CD14-positive monocyte (primary cell): ENCODE results near the gene KMT2D. TPM values are rescaled to one million over a fixed set of nuclear protein-coding genes. Genes with fewer than 3 reads are reported as not detected.

Source experiments
- DNase-seq, 3 donors: peaks; one replicate each; pipeline ENCODE4 v3.0.0-alpha.2; 2011 to 2022
- H2AFZ ChIP-seq: 2 replicates; pipeline ENCODE4 v1.6.0; 2012; ENCODE audit warnings: mild to moderate bottlenecking, low read depth, low read length, inconsistent platforms; ENCODE audit not compliant: insufficient read depth, poor library complexity, severe bottlenecking
- H3K27ac ChIP-seq, 2 donors: 1 replicate in 1 of 2; 2 replicates in 1 of 2; pipeline ENCODE4 v1.5.1; 2012 to 2013; ENCODE audit warnings: low read length in 2 of 2, control low read depth in 1 of 2, inconsistent platforms in 1 of 2, low read depth in 1 of 2, mild to moderate bottlenecking in 1 of 2
- H3K27me3 ChIP-seq, 2 donors: one replicate each; pipeline versions ENCODE4 v1.6.0 to v1.6.1; 2011 to 2013; ENCODE audit warnings: low read length in 2 of 2; ENCODE audit not compliant: control insufficient read depth in 2 of 2, insufficient read depth in 2 of 2
- H3K36me3 ChIP-seq, 2 donors: replicated peaks in 1 of 2; 1 replicate in 1 of 2; 2 replicates in 1 of 2; pipeline versions ENCODE4 v1.5.1 to v1.6.1; 2012 to 2013; ENCODE audit warnings: low read length in 2 of 2, control low read depth in 1 of 2, inconsistent platforms in 1 of 2, mild to moderate bottlenecking in 1 of 2; ENCODE audit not compliant: insufficient read depth in 2 of 2, control insufficient read depth in 1 of 2
- H3K4me1 ChIP-seq, 2 donors: 1 replicate in 1 of 2; 2 replicates in 1 of 2; pipeline versions ENCODE4 v1.5.1 to v1.6.1; 2012 to 2013; ENCODE audit warnings: low read length in 2 of 2, control low read depth in 1 of 2, inconsistent platforms in 1 of 2, mild to moderate bottlenecking in 1 of 2, moderate library complexity in 1 of 2; ENCODE audit not compliant: insufficient read depth in 2 of 2, control insufficient read depth in 1 of 2
- H3K4me2 ChIP-seq: replicated peaks from 2 replicates; pipeline ENCODE3; 2012; ENCODE audit warnings: low read length, moderate library complexity, mild to moderate bottlenecking; ENCODE audit not compliant: poor library complexity, severe bottlenecking; ENCODE audit errors: extremely low read depth
- H3K4me3 ChIP-seq, 3 experiments: fragments of 200-600 bp in 1 of 3; sonication (generic) in 1 of 3; replicated peaks in 1 of 3; 1 replicate in 2 of 3; 2 replicates in 1 of 3; pipeline ENCODE4 v1.5.1; 2011 to 2013; ENCODE audit warnings: low read length in 3 of 3, mild to moderate bottlenecking in 3 of 3, control low read depth in 2 of 3, low read depth in 2 of 3, inconsistent platforms in 1 of 3, moderate library complexity in 1 of 3
- H3K79me2 ChIP-seq: 2 replicates; pipeline ENCODE4 v1.6.0; 2012; ENCODE audit warnings: mild to moderate bottlenecking, control low read depth, inconsistent platforms, low read length, moderate library complexity; ENCODE audit not compliant: insufficient read depth
- H3K9ac ChIP-seq: 2 replicates; pipeline ENCODE4 v1.6.0; 2017; ENCODE audit warnings: low read length, mild to moderate bottlenecking; ENCODE audit not compliant: insufficient read depth, poor library complexity, severe bottlenecking
- H3K9me3 ChIP-seq, 2 donors: replicated peaks in 1 of 2; 1 replicate in 1 of 2; 2 replicates in 1 of 2; pipeline versions ENCODE4 v1.5.1 to v1.6.1; 2012 to 2013; ENCODE audit warnings: low read length in 2 of 2, control low read depth in 1 of 2; ENCODE audit not compliant: control insufficient read depth in 1 of 2, insufficient read depth in 1 of 2
- H4K20me1 ChIP-seq: 2 replicates; pipeline ENCODE4 v1.6.0; 2012; ENCODE audit warnings: mild to moderate bottlenecking, low read length, control low read depth, moderate library complexity; ENCODE audit not compliant: insufficient read depth
- H3K27ac Mint-ChIP-seq, 7 donors: one replicate each; pipeline ENCODE4 v1.8.0; 2020; ENCODE audit warnings: mild to moderate bottlenecking in 7 of 7, mixed read lengths in 7 of 7, moderate library complexity in 6 of 7, inconsistent platforms in 2 of 7
- H3K27me3 Mint-ChIP-seq, 3 donors: one replicate each; pipeline ENCODE4 v1.8.0; 2021 to 2022; ENCODE audit warnings: low read depth in 3 of 3, mild to moderate bottlenecking in 3 of 3, mixed read lengths in 3 of 3, moderate library complexity in 3 of 3, inconsistent platforms in 1 of 3
- H3K36me3 Mint-ChIP-seq, 2 donors: one replicate each; pipeline ENCODE4 v1.8.0; 2020; ENCODE audit warnings: mixed read lengths in 2 of 2, inconsistent platforms in 1 of 2, mild to moderate bottlenecking in 1 of 2
- H3K4me1 Mint-ChIP-seq: one replicate; pipeline ENCODE4 v1.8.0; 2020; ENCODE audit warnings: mild to moderate bottlenecking, mixed read lengths
- H3K4me3 Mint-ChIP-seq, 2 donors: one replicate each; pipeline ENCODE4 v1.8.0; 2020; ENCODE audit warnings: mild to moderate bottlenecking in 2 of 2, mixed read lengths in 2 of 2, moderate library complexity in 1 of 2
- H3K9me3 Mint-ChIP-seq, 7 donors: one replicate each; pipeline ENCODE4 v1.8.0; 2020 to 2022; ENCODE audit warnings: mixed read lengths in 7 of 7, mild to moderate bottlenecking in 6 of 7, moderate library complexity in 6 of 7, inconsistent platforms in 2 of 7
- CTCF ChIP-seq: fragments of 200-600 bp; IDR thresholded peaks from one replicate; pipeline ENCODE4 v1.8.0; 2022; ENCODE audit warnings: antibody characterized with exemption, mild to moderate bottlenecking
- WGBS: methylation state at CpG from one replicate; pipeline ENCODE4 v1.1.5; 2013; ENCODE audit warnings: missing lambda C conversion rate; ENCODE audit not compliant: insufficient coverage; 5-methylcytosine and 5-hydroxymethylcytosine counted together
- intact Hi-C, 2 donors: fragments of 100-400 bp; cut with micrococcal nuclease; formaldehyde crosslinking; loops; one replicate each; pipeline versions ENCODE4 v1.15.0 to v1.15.1; 2023
- polyA plus RNA-seq, 3 donors: library from polyadenylated mRNA; depleted of rRNA in 1 of 3; unstranded in 2 of 3; stranded (reverse) in 1 of 3; fragments of 300-500 nt in 2 of 3; fragments of >200 nt in 1 of 3; fragmentation: Illumina TruSeq in 2 of 3; gene quantifications; 1 replicate in 2 of 3; 2 replicates in 1 of 3; pipeline ENCODE4 v1.2.3, GENCODE V29; 2012 to 2021

KMT2D gene
- polyA plus RNA-seq, 3 donors, result 1.2 to 66.9 (median 2.7) TPM

- Mint-ChIP-seq H3K9me3 (no peaks in the 10 kb centered on the region), H3K4me3 (peak overlapping the region; percentile 95 to 100), H3K27ac (peak overlapping the region; percentile 90 to 96 (median 92)), H3K27me3 (peaks cover 0 to 1% (median 1%) of the 10 kb centered on the region in 3 donors), H3K36me3 (peaks cover 18 to 21% of the 10 kb centered on the region in 2 donors), H3K4me1 (peaks cover 60% of the 10 kb centered on the region)
- Histone ChIP-seq H3K27me3 (no peaks in the 10 kb centered on the region), H3K4me3 (peak overlapping the region; percentile 71 to 100 (median 71)), H3K9me3 (no peaks in the 10 kb centered on the region), H4K20me1 (peaks cover 54% of the 10 kb centered on the region), H2AFZ (no peak overlapping the region), H3K36me3 (peaks cover 6 to 22% of the 10 kb centered on the region in 2 donors), H3K79me2 (peaks cover 39% of the 10 kb centered on the region), H3K4me2 (peak overlapping the region; percentile 93), H3K9ac (no peak overlapping the region), H3K27ac (peak overlapping the region; percentile 39 to 91), H3K4me1 (peaks cover 59 to 66% of the 10 kb centered on the region in 2 donors)
- peak in 2 of 3 donors; percentile 49 to 51 for DNase-seq
- TF ChIP-seq CTCF, result no peak
- intact Hi-C loops, result no loop called here
- WGBS, result 28% methylated on average over 4 of the region's 4 CpGs
Measured at GRCh38 chr12:49108958-49109404, 48.4 kb upstream of the KMT2D start.

- peaks cover 58% of the 10 kb centered on the region for H3K4me1 Mint-ChIP-seq
- DNase-seq, result peak in 2 of 3 donors; percentile 31 to 49
- no peaks in the 10 kb centered on the region for H3K9me3 ChIP-seq
- H3K27me3 Mint-ChIP-seq, result peaks cover 0 to 1% (median 0%) of the 10 kb centered on the region in 3 donors
- no peaks in the 10 kb centered on the region for H3K9me3 Mint-ChIP-seq
- H3K4me2 ChIP-seq, result peak overlapping the region; percentile 31
- peaks cover 80% of the 10 kb centered on the region for H4K20me1 ChIP-seq
- H3K4me3 ChIP-seq, result peak overlapping the region in 1 of 3 experiments; percentile 40
- H3K27ac ChIP-seq, result peak overlapping the region; percentile 53 to 64
- no peak for TF ChIP-seq CTCF
- peaks cover 61 to 67% of the 10 kb centered on the region in 2 donors for H3K4me1 ChIP-seq
- H3K36me3 Mint-ChIP-seq, result peaks cover 52 to 55% of the 10 kb centered on the region in 2 donors
- WGBS, result 53% methylated on average over 8 of the region's 9 CpGs
- H3K4me3 Mint-ChIP-seq, result peak overlapping the region in 1 of 2 donors; percentile 55
- H3K27ac Mint-ChIP-seq, result peak overlapping the region; percentile 30 to 87 (median 74)
- no peak overlapping the region for H3K9ac ChIP-seq
- peaks cover 39% of the 10 kb centered on the region for H3K79me2 ChIP-seq
- H3K27me3 ChIP-seq, result no peaks in the 10 kb centered on the region
- peaks cover 35 to 56% of the 10 kb centered on the region in 2 donors for H3K36me3 ChIP-seq
- intact Hi-C loops, result no loop called here
- H2AFZ ChIP-seq, result no peak overlapping the region
Measured at GRCh38 chr12:49105504-49106084, 45.0 kb upstream of the KMT2D start.
